Stimulated activated CD4-positive, alpha-beta T cell treated with anti-CD3 and anti-CD28 coated beads, Interleukin-4, amount 100 ng/mL, for 24 hours (primary cell): Measurements from ENCODE around the gene GALNT9.
"Not testable (repeated sequence)": the region's sequence is repeated elsewhere in the genome, so short reads cannot be mapped to it uniquely, and the experiment has no call there.

Experiments
- DNase-seq: peaks from one replicate; pipeline ENCODE4 v3.0.0-alpha.2; 2020

Gene GALNT9

GRCh38 chr12:132311201-132311915, 18.0 kb downstream of the GALNT9 start:
- no peak for DNase-seq

DNA sequence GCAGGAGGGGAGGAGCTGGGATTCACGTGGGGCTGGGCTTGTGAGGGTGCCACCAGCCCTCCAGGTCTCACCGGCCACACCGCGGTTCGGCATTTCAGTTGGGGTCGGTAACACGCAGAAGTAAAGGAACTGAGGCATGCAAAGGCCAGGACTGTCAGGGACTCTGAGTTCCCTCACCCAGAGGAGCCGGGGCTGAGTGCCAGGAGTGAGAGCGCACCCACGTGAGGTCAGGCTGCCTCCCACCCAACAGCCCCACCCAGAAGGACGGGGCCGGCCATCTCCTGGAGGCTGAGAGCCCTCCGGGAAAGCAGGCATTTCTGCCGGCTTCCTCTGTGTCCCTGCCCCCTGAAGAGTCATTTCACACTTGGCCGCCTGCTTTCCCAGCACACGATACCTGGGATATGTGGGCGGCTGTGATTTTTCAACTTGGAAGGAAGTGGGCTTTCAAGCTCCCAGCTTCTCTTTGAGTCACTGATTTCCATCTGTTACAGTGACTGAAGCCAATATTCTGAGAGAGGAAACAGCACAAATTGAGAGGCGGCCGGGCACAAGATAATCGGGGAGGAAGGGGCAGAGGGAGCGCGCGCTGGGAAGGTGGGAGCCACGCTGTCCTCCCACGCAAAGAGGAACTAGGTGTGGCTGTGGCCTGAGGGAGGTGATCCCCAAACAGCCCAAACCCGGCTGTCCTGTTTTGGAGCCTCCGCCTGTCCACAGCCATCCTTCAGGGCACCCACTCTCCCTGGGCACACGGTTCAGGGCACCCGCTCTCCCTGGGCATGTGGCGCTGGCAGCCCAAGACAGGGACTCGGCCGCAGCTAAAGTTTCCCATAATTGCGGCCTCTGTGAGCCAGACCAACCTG, 19.0 kb downstream of the GALNT9 start:
- no peak for DNase-seq

GRCh38 chr12:132309596-132310086, 19.7 kb downstream of the GALNT9 start:
- DNase-seq, result no peak

- DNase-seq, result no peak
These were observed 20.4 kb downstream of the GALNT9 start for GRCh38 chr12:132308853-132309595.

DNA sequence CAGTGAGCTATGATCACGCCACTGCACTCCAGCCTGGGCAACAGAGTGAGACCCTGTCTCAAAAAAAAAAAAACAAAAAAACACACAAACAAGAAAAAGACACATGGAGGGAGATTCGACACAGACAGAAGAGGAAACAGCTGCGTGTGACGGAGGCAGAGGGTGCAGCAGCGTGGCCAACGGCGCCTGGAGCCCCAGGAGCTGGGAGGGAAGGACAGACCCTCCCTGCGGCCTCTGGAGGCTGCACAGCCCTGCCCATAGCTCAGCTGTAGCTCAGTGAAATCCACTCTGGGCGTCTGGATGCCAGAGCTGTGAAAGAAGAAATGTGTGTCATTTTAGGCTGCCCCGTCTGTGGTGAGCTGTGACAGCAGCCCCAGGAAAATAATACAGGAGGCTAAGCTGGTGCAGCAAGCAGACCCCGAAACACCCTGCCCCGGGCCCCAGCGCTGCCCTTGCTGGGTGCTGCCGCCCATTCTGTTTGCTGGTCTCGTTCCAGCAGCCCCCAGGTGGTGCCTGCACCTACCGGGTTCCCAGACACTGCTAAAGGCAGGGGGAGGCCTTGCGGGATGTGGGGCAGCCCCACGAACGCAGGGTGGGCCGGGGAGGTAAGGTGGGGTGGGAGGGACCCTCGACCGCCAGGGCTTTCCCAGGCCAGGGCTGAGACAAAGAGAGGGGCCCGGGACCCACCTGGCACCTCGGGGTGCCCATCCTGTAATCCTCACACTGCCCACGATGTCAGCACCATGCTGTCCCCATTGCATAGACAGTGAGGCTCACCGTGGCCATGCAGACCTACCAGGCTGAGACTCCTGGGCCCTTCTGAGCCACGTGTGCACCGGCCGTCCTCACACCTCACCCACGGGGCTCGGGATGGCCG, 21.2 kb downstream of the GALNT9 start:
- no peak for DNase-seq

DNA sequence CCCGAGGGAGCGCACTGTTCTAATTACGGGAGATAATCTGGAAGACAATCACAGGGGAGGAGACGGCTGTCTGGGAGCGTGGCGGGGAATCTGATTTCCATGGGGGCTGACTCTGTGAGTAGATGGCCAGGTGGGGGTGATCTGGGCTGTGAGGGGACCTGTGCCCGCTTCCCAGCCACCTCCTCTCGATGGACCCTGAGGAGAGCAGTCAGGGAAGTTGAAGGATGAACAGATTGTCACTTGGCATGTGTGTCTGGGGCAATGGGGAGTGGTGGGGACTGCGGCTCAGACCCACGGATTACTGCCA, 22.6 kb downstream of the GALNT9 start:
- no peak for DNase-seq

GRCh38 chr12:132305991-132306884, 23.2 kb downstream of the GALNT9 start:
- DNase-seq, result no peak

- DNase-seq, result no peak
These were observed 23.8 kb downstream of the GALNT9 start for GRCh38 chr12:132305560-132305966.

GRCh38 chr12:132304866-132305265, 24.5 kb downstream of the GALNT9 start:
- not testable (repeated sequence) for DNase-seq

DNA sequence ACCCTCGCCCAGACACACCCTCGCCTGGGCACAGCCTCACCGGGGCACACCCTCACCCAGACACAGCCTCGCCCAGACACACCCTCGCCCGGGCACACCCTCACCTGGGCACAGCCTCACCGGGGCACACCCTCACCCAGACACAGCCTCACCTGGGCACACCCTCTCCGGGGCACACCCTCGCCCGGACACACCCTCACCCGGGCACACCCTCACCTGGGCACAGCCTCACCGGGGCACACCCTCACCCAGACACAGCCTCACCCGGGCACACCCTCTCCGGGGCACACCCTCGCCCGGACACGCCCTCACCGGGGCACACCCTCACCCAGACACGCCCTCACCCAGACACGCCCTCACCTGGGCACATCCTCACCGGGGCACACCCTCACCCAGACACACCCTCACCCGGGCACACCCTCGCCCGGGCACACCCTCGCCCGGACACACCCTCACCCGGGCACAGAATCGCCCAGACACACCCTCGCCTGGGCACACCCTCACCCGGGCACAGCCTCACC, 25.5 kb downstream of the GALNT9 start:
- not testable (repeated sequence) for DNase-seq

DNA sequence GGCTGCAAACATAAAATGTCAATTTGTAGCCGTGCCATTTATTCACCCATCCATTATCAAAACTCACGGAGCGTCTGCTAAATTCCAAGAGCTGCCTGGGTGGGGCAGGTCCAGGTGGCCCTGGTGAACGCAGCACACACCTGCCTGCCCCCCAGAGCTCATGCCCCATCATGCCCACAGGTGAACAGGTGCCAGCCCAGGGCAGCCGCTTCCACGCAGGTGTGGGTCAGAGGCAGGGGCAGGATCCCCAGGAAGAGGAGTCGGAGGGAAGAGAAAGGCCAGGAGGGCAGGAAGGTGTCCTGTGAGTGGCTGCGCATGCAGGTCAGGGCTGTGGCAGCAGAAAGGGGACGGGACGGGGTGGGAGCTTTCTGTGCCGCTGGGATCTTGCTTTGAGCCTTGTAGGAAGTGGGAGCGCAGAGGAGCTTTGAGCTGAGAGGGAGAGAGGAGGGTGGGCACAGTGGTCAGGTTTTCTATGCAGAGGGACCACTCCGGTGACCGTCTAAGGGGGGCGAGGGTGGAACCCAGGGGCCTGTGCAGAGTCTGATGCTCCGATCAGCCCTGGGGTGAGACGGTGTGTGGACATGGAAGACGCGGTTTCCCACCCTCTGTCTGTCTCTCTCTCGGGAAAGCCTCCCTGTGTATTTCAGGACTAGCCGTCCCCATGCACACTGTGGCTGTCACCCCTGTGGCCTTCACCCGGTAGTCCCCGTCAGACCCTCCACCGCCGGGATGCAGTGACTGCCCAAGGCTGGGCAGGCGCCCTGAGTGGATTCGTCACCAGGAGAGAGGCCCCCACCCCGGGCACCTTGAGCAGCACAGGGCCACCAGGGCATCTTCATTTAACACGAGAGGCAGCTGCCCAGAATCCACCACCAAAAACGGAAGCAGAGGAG, 26.7 kb downstream of the GALNT9 start:
- DNase-seq, result no peak

- no peak for DNase-seq
These were observed 28.3 kb downstream of the GALNT9 start for GRCh38 chr12:132300789-132301722.

- no peak for DNase-seq
These were observed 33.3 kb downstream of the GALNT9 start for GRCh38 chr12:132296063-132296462.

GRCh38 chr12:132295561-132295960, 33.8 kb downstream of the GALNT9 start:
- not testable (repeated sequence) for DNase-seq

- no peak for DNase-seq
These were observed 34.3 kb downstream of the GALNT9 start for GRCh38 chr12:132295101-132295526.

- no peak for DNase-seq
These were observed 35.0 kb downstream of the GALNT9 start for GRCh38 chr12:132294121-132295034.
